K562 (cell line): ENCODE results near the gene PYM1. TPM values are rescaled to one million over a fixed set of nuclear protein-coding genes. Genes with fewer than 3 reads are reported as not detected.

ENCODE experiments used
- BCOR ChIP-seq: fragments of 450-650 bp; IDR thresholded peaks from 2 replicates; pipeline ENCODE4 v1.6.1; 2016
- E2F6 ChIP-seq, 2 experiments: IDR thresholded peaks; 2 replicates each; pipeline ENCODE4 v1.6.1; 2011; ENCODE audit warnings: borderline replicate concordance in 1 of 2, control low read depth in 1 of 2, low read depth in 1 of 2, low read length in 1 of 2, mild to moderate bottlenecking in 1 of 2, mixed read lengths in 1 of 2, moderate library complexity in 1 of 2; ENCODE audit not compliant: insufficient read depth in 1 of 2, insufficient read length in 1 of 2, poor library complexity in 1 of 2, severe bottlenecking in 1 of 2; ENCODE audit errors: extremely low read depth in 1 of 2
- KDM1A ChIP-seq, 2 experiments: fragments of 450-650 bp; IDR thresholded peaks; 2 replicates each; pipeline ENCODE4 v1.6.1; 2016; ENCODE audit warnings: mild to moderate bottlenecking in 2 of 2
- MED1 ChIP-seq: sonication (generic); formaldehyde crosslinking; IDR thresholded peaks from 2 replicates; pipeline ENCODE4 v1.8.1; 2023; ENCODE audit warnings: missing genetic modification reagents, borderline replicate concordance
- RBM25 ChIP-seq: fragments of 200-400 bp; formaldehyde crosslinking; IDR thresholded peaks from 2 replicates; pipeline ENCODE4 v1.6.1; 2018; ENCODE audit warnings: low read length, low read depth, moderate library complexity; ENCODE audit not compliant: severe bottlenecking
- ZBED1 ChIP-seq: IDR thresholded peaks from 2 replicates; pipeline ENCODE4 v1.6.1; 2014
- ZBTB5 ChIP-seq: fragments of 450-650 bp; IDR thresholded peaks from 2 replicates; pipeline ENCODE4 v1.6.1; 2017; ENCODE audit warnings: antibody characterized with exemption
- polyA plus RNA-seq, 8 experiments: library from polyadenylated mRNA; depleted of rRNA in 4 of 8; stranded (reverse) in 5 of 8; unstranded in 3 of 8; fragments of >200 nt; fragmentation: Nextera tagmentation in 2 of 8; fragmentation: Illumina TruSeq in 1 of 8; extraction: Ambion mirVana in 2 of 8; extraction: Trizol in 1 of 8; gene quantifications; 2 replicates each; pipeline versions ENCODE4 v1.2.1 to v1.2.3, GENCODE V29; 2011 to 2014; ENCODE audit warnings: inconsistent platforms in 1 of 8, missing spikeins in 1 of 8
- total RNA-seq, 7 experiments: library from RNA; depleted of rRNA in 6 of 7; stranded (reverse); fragments of >200 nt in 6 of 7; fragmentation: Illumina TruSeq in 2 of 7; extraction: Trizol in 2 of 7; gene quantifications; 2 replicates each; pipeline versions ENCODE4 v1.2.1 to v1.2.3, GENCODE V29; 2011 to 2021; ENCODE audit warnings: low replicate concordance in 1 of 7

The PYM1 gene
- total and polyA plus RNA-seq, 9 of the 15 experiments (the other 6 are each of a cell fraction or from before 2014, with no cell fraction given) = 29.0 to 51.3 (median 34.1) TPM

- no peak for TF ChIP-seq E2F6 (IDR thresholded peaks at IDR 0.05; ENCODE audit: borderline replicate concordance in 1 of 2, extremely low read depth in 1 of 2, insufficient read depth in 1 of 2, insufficient read length in 1 of 2, low read depth in 1 of 2, low read length in 1 of 2, poor library complexity in 1 of 2, severe bottlenecking in 1 of 2)
- TF ChIP-seq ZBTB5 = no peak
- no peak for TF ChIP-seq ZBED1
- peak in 1 of 2 experiments; percentile 30; a peak in 1 of 4 replicates for TF ChIP-seq KDM1A (IDR thresholded peaks at IDR 0.05)
- peak; percentile 86 for TF ChIP-seq RBM25
- no peak for TF ChIP-seq MED1 (CRISPR knock-in tag)
- peak; percentile 75 for TF ChIP-seq BCOR
These were observed 6.4 kb upstream of the PYM1 start (continued) for GRCh38 chr12:55933799-55934742.
